Muscle of leg (tissue), 11 donors: ENCODE data around the gene TEX36. TPM values are rescaled to one million over a fixed set of nuclear protein-coding genes. Genes with fewer than 3 reads are reported as not detected.

Source experiments
- DNase-seq: peaks from one replicate; pipeline ENCODE4 v3.0.0; 2013
- H3K27ac ChIP-seq: one replicate; pipeline ENCODE4 v1.5.1; 2013; ENCODE audit warnings: mild to moderate bottlenecking, low read length, control low read depth
- H3K27me3 ChIP-seq: one replicate; pipeline ENCODE4 v1.6.1; 2013; ENCODE audit warnings: low read length; ENCODE audit not compliant: control insufficient read depth, insufficient read depth
- H3K36me3 ChIP-seq: one replicate; pipeline ENCODE4 v1.6.1; 2013; ENCODE audit warnings: low read length; ENCODE audit not compliant: control insufficient read depth, insufficient read depth
- H3K4me1 ChIP-seq: one replicate; pipeline ENCODE4 v1.6.1; 2013; ENCODE audit warnings: low read length; ENCODE audit not compliant: control insufficient read depth, insufficient read depth
- H3K4me3 ChIP-seq: one replicate; pipeline ENCODE4 v1.5.1; 2013; ENCODE audit warnings: low read length, control low read depth
- H3K9me3 ChIP-seq: replicated peaks from 2 replicates; pipeline ENCODE4 v1.6.1; 2013; ENCODE audit warnings: low read depth, low read length; ENCODE audit not compliant: control insufficient read depth
- WGBS: methylation state at CpG from one replicate; pipeline ENCODE4 v1.1.5; 2013; ENCODE audit warnings: missing lambda C conversion rate; ENCODE audit not compliant: insufficient coverage; 5-methylcytosine and 5-hydroxymethylcytosine counted together
- polyA plus RNA-seq, 8 donors: library from polyadenylated mRNA; unstranded; fragments of 120-200 nt; gene quantifications; one replicate each; pipeline versions ENCODE4 v1.2.1 to v1.2.3, GENCODE V29; 2013; ENCODE audit warnings: inconsistent platforms in 1 of 8, low replicate concordance in 1 of 8; ENCODE audit not compliant: insufficient read length in 8 of 8, insufficient read depth in 1 of 8
- total RNA-seq: library from RNA; stranded (reverse); fragments of 120-200 nt; gene quantifications from one replicate; pipeline ENCODE4 v1.2.4, GENCODE V29; 2013

The TEX36 gene
- total and polyA plus RNA-seq, 9 donors = 0.50 TPM; not detected in 8

DNA sequence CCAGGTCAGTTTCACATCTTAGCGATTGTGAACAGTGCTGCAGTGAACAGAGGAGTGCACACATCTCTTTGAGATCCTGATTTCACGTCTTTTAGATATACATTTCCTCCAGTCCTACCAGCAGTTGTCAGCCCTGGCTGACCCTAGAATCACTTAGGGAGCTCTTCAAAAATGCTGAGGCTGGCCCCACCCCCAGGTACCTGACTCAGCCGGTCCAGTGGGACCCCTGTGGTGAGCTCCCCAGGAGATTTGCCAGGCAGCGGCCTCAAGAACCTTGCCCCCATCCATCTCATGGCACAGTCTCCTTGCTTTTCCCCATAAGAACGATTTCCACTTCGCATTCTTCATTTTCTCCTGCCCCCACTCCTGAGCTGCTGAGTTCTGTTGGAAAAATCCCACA is 45.5 kb downstream of the TEX36 start:
- 62% methylated on average over 6 of the region's 6 CpGs for WGBS

DNA sequence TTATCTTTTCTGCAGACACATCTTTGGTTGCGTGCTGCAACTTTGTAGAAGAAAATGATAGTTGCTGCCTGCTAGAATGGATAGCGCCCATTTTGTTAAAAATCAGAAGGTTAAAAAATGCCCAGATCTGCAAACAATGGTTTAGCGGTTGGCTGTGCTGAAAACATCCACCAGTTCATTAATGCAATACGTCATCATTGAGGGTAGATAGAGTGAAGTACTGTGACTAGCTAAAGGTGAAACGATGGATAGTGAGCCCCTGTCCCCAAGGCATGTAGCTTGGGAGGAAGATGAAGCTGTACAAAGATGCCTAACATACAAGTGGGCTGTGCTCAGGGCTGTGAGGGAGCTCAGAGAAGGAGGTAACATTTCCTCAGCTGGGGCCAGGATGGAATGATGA is 48.4 kb downstream of the TEX36 start:
- Histone ChIP-seq H3K27ac (no peak overlapping the region), H3K36me3 (no peaks in the 10 kb centered on the region), H3K4me3 (no peak overlapping the region), H3K9me3 (no peaks in the 10 kb centered on the region), H3K27me3 (no peaks in the 10 kb centered on the region), H3K4me1 (no peaks in the 10 kb centered on the region)
- WGBS = 85% methylated on average over 5 of the region's 5 CpGs
- DNase-seq = no peak

More for the DNA sequence above, 45.5 kb downstream of the TEX36 start:
- peaks cover 3% of the 10 kb centered on the region for H3K4me1 ChIP-seq
- DNase-seq = no peak
- no peak overlapping the region for H3K27ac ChIP-seq
- no peaks in the 10 kb centered on the region for H3K27me3 ChIP-seq
- H3K9me3 ChIP-seq = no peaks in the 10 kb centered on the region
- H3K36me3 ChIP-seq = no peaks in the 10 kb centered on the region
- no peak overlapping the region for H3K4me3 ChIP-seq

DNA sequence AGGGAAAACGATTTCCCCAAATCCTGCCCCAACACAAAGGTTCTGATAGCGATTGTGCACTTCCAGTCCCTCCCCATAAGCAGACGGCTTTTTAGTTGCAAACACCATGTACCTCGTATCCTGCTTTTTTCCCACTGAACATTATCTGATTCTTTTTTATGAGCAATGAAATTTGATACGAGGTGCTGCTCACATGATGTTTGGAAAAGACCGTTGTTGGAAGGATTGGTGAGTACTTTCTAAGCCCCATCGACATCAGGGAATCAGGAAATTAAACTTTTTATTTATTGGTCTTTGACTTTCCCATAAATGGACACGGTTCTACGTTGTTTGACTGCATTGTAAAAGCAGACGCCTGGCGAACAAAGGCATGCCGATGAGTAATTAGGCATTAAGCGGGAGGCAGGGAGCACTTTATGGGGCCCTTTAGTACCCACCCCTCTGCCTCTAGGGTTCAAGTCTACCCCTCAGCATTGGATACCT is 49.4 kb downstream of the TEX36 start:
- Histone ChIP-seq H3K4me1 (no peaks in the 10 kb centered on the region), H3K9me3 (no peaks in the 10 kb centered on the region), H3K36me3 (no peaks in the 10 kb centered on the region), H3K27me3 (no peaks in the 10 kb centered on the region), H3K4me3 (no peak overlapping the region), H3K27ac (no peak overlapping the region)
- DNase-seq = peak; percentile 18
- 8% methylated on average over 2 of the region's 13 CpGs for WGBS

DNA sequence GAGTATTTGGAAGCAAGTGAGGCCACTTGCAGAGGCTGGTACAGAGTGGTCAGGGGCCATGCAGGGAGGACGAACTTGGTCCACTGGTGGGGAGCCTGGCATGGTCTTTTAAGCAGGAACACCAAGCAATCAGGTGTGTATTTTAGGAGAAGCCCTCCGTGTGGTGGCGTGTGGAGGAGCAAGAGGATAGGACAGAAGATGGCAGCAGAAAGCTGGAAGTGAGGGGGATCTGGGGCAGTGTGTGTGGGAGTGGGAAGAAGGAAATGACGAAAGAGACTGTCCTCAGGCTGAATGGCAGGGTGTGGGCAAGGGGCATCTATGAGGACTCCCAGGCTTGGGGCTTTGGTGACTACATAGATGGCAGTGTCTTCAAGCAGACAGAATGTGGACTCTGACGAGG is 51.2 kb downstream of the TEX36 start:
- Histone ChIP-seq H3K36me3 (no peaks in the 10 kb centered on the region), H3K9me3 (no peaks in the 10 kb centered on the region), H3K4me1 (no peaks in the 10 kb centered on the region), H3K27ac (no peak overlapping the region), H3K27me3 (peaks cover under 1% of the 10 kb centered on the region), H3K4me3 (no peak overlapping the region)
- 81% methylated on average over 5 of the region's 5 CpGs for WGBS
- no peak for DNase-seq

DNA sequence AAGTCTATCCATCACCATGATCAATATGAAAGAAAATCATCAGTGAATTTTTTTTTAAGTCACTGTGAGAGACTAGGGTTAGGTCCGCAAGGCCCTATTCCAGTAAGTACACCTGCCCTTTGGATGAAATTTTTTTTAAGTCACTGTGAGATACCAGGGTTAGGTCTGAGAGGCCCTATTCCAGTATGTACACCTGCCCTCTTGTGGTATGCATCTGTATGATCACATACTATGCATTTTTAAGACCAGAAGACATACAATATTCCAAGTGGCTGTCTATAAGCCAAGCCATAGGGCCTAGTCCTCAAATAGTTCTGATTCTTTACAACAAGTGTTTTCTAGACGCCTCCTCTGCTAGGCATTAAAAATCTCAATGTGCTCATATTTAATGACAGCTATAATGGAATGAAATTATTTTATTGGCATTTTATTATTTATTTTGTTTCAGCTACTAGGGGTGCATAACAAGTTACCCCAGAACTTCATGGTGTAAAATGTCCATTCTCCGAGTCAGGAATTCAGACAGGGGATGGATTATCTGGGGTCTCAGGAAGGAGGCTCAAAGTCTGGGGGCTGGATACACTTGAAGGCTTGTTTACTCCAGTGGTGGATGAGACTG is 53.1 kb downstream of the TEX36 start:
- 100% methylated on average over 1 of the region's 3 CpGs for WGBS
- no peaks in the 10 kb centered on the region for H3K4me1 ChIP-seq
- H3K9me3 ChIP-seq = no peaks in the 10 kb centered on the region
- H3K27me3 ChIP-seq = peaks cover 6% of the 10 kb centered on the region
- no peaks in the 10 kb centered on the region for H3K36me3 ChIP-seq
- H3K4me3 ChIP-seq = no peak overlapping the region
- DNase-seq = peak; percentile 46
- no peak overlapping the region for H3K27ac ChIP-seq

DNA sequence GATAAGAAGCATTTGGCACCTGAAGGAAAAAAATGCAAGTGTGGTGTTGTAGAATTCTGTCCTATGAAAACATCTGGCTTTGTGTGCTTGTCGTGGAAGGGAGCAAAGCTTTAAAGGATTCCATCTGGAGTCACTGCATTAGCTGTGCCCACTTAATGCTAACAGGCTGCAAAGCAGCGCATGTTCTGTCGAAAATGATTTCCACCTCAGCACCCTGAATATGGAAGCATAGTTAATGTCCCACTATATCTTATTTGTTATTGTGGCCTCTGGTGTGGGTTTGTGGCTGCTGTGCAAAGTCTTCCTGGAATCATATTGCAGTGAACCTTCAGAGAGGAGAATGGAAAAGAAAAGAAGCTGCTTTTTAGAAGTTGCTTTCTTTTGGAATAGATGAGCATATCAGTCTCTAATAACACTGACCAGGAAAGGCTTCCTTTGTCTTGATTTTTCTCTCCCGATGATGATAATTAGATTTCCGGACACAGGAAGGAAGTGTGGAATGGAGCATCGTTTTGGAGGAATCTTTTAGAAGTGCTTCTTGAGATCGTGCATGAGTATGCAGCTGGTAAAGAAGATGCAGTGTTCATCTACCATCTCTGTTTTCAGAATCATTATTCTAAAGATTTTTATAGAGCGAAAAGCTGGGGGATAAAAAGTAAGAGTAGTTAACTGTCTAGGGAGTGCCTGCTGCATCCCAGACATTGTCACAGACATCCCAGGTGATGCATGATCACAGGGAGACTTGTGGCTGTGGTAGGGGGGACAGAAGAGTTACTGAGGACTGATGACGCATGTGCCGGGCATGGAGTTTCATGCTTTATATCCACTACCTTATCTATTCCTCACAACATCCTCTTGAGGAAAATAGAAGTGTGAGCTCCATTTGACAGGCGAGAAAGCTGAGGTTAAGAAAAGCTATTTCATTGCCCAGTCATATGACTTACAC is 54.6 kb downstream of the TEX36 start:
- Histone ChIP-seq H3K36me3 (no peaks in the 10 kb centered on the region), H3K4me3 (no peak overlapping the region), H3K27ac (no peak overlapping the region), H3K4me1 (no peaks in the 10 kb centered on the region), H3K9me3 (no peaks in the 10 kb centered on the region), H3K27me3 (peaks cover 6% of the 10 kb centered on the region)
- DNase-seq = no peak
- 50% methylated on average over 3 of the region's 11 CpGs for WGBS

DNA sequence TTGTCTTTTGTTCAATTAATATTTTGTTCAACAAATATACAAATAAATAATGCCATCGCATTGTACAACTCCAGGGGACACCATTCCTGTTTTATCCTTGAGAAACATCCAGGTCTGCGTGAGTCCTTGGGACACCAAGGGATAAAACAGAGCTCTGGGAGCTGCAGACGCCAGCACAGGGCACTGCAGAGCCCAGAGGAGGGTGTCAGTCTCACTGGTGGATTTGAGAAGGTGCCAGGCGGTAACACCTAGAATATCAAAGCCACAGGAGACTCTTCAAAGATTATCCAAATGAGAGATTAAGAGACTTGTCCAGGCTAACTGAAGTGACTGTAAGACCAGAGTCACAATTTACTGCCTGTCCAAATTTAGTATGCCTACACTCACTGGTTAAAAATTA is 55.3 kb downstream of the TEX36 start:
- Histone ChIP-seq H3K4me3 (no peak overlapping the region), H3K36me3 (no peaks in the 10 kb centered on the region), H3K4me1 (no peaks in the 10 kb centered on the region), H3K27ac (no peak overlapping the region), H3K9me3 (no peaks in the 10 kb centered on the region), H3K27me3 (peaks cover 6% of the 10 kb centered on the region)
- DNase-seq = no peak
- 58% methylated on average over 3 of the region's 4 CpGs for WGBS

DNA sequence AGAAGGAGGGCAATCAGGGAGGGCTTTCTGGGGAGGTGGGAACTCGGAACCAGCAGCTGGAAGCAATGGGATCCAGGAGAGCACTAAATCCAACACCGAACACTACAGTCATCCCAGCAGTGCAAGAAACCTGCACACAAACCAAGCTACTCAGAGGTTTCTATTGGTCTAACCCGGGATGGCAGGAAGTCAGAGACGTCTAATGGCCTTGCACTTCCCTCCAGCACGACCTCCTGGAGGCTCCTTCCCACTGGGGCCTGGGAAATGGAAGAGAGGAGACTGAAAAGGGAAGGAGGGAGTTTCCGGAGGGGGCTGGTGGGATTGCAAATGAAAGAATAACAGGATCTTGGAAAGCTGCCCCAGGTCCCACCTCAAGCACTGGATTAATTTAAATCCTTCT is 56.3 kb downstream of the TEX36 start:
- no peaks in the 10 kb centered on the region for H3K9me3 ChIP-seq
- no peaks in the 10 kb centered on the region for H3K36me3 ChIP-seq
- H3K4me3 ChIP-seq = no peak overlapping the region
- no peaks in the 10 kb centered on the region for H3K4me1 ChIP-seq
- DNase-seq = peak; percentile 7
- peaks cover 6% of the 10 kb centered on the region for H3K27me3 ChIP-seq
- no peak overlapping the region for H3K27ac ChIP-seq
- no CpG with 5 or more reads among the region's 6 CpGs for WGBS

DNA sequence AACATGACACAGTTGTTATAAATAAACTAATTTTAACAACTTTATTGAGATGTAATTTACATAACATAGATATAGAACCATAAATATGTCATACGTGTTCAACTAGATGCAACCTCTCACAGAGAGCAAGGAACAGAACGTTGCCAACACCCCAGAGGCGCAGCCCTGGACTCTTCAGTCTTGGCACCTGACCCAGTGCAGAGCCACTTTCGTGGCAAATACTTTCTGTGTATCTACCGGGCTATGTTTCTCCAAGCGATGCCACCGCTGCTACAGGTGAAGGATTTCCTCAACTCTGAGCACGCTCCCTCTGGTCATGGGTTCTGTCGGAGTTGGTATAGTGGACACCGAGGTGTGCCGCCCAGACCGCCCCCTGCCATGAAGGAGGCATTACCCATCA is 57.4 kb downstream of the TEX36 start:
- H3K9me3 ChIP-seq = no peaks in the 10 kb centered on the region
- no peaks in the 10 kb centered on the region for H3K36me3 ChIP-seq
- no peak for DNase-seq
- WGBS = 73% methylated on average over 7 of the region's 12 CpGs
- peaks cover 6% of the 10 kb centered on the region for H3K27me3 ChIP-seq
- H3K4me1 ChIP-seq = no peaks in the 10 kb centered on the region
- H3K4me3 ChIP-seq = no peak overlapping the region
- H3K27ac ChIP-seq = no peak overlapping the region

DNA sequence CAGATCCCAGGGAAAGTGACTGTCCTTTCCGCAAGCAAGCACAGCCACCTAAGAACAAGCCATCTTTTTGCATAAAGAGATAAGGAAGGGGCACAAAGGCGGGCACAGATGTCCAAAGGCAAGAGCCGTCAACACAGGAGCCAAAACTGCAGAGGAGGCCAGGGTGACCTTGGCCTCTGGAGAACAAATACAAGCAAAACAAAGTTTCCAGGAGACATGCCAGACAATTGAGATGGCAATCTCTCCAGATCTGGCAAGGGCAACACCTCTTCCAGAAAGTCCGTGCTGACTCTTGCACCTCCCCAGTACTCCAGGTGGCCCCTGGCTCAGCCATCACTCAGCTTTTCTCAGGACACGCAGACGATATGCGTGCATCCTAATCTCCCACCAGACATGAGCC is 58.2 kb downstream of the TEX36 start:
- H3K4me3 ChIP-seq = no peak overlapping the region
- H3K27me3 ChIP-seq = peaks cover 6% of the 10 kb centered on the region
- no peaks in the 10 kb centered on the region for H3K4me1 ChIP-seq
- DNase-seq = no peak
- no peaks in the 10 kb centered on the region for H3K9me3 ChIP-seq
- no peaks in the 10 kb centered on the region for H3K36me3 ChIP-seq
- 84% methylated on average over 6 of the region's 7 CpGs for WGBS
- no peak overlapping the region for H3K27ac ChIP-seq
